K562 (cell line): ENCODE results near the gene NABP1. TPM values are rescaled to one million over a fixed set of nuclear protein-coding genes. Genes with fewer than 3 reads are reported as not detected.

ENCODE experiments used
- ATAC-seq: fragments of 200-7000 bp; cut with Tn5 transposase; 3 replicates; pipeline ENCODE4 v1.9.1; 2020; ENCODE audit warnings: moderate library complexity
- BruUV-seq: library from RNA; stranded (reverse); fragments of 400-500 nt; replicated peaks from 2 replicates; lab custom pipeline; 2021; lab: Mats Ljungman, UMichigan
- CTCF ChIA-PET: fragments of 300-600 bp; formaldehyde crosslinking; extraction: SDS; loops from one replicate; lab custom pipeline; 2021; ENCODE audit warnings: low intra/inter-chr PET ratio; lab: Yijun Ruan, JAX
- POLR2A ChIA-PET: fragments of 300-600, 350-650 bp; sonication (Branson Sonifier 250); formaldehyde crosslinking; extraction: SDS; loops from one replicate; lab custom pipeline; 2021; ENCODE audit warnings: antibody characterized with exemption, inconsistent platforms; lab: Yijun Ruan, JAX
- DNase-seq, 4 experiments: peaks; one replicate each; pipeline versions ENCODE4 v3.0.0 to v3.0.0-alpha.2; 2011 to 2018; ENCODE audit warnings: low spot score in 3 of 4, mixed read lengths in 3 of 4; ENCODE audit errors: extremely low read depth in 1 of 4
- FAIRE-seq: peaks from 2 replicates; lab custom pipeline; 2011; peaks lifted over from hg19 to GRCh38; lab: Jason Lieb, UNC
- H2AFZ ChIP-seq: 2 replicates; pipeline ENCODE4 v1.6.0; 2011; ENCODE audit warnings: low read depth, low read length, control low read depth, inconsistent platforms
- H3K27ac ChIP-seq: fragments of 200-600 bp; 3 replicates; pipeline ENCODE4 v1.8.0; 2011; ENCODE audit warnings: low read depth, mild to moderate bottlenecking, control low read depth, inconsistent platforms, low read length, moderate library complexity, mixed read lengths; ENCODE audit errors: extremely low read depth
- H3K27me3 ChIP-seq, 2 experiments: fragments of 300-600 bp in 1 of 2; 2 replicates in 1 of 2; 3 replicates in 1 of 2; pipeline versions ENCODE4 v1.6.0 to v1.8.0; 2011; ENCODE audit warnings: inconsistent platforms in 2 of 2, low read length in 2 of 2, mild to moderate bottlenecking in 1 of 2, mixed read lengths in 1 of 2, moderate library complexity in 1 of 2; ENCODE audit not compliant: control insufficient read depth in 2 of 2, insufficient read depth in 2 of 2
- H3K36me3 ChIP-seq: fragments of 300-600 bp; 3 replicates; pipeline ENCODE4 v1.8.0; 2011; ENCODE audit warnings: mild to moderate bottlenecking, low read length, inconsistent platforms; ENCODE audit not compliant: control insufficient read depth, insufficient read depth
- H3K4me1 ChIP-seq, 2 experiments: fragments of 200-600 bp in 1 of 2; replicated peaks in 1 of 2; 2 replicates in 1 of 2; 3 replicates in 1 of 2; pipeline versions ENCODE4 v1.5.1 to v1.8.0; 2011; ENCODE audit warnings: inconsistent platforms in 2 of 2, low read length in 2 of 2, mild to moderate bottlenecking in 1 of 2, mixed read lengths in 1 of 2, moderate library complexity in 1 of 2; ENCODE audit not compliant: control insufficient read depth in 2 of 2, insufficient read depth in 2 of 2
- H3K4me2 ChIP-seq: 2 replicates; pipeline ENCODE4 v1.6.1; 2011; ENCODE audit warnings: low read length, control low read depth, inconsistent platforms, mixed read lengths; ENCODE audit not compliant: insufficient read depth
- H3K4me3 ChIP-seq: fragments of 200-600 bp; sonication (generic), shearing (Covaris generic); 2 replicates; pipeline ENCODE4 v1.5.1; 2016; ENCODE audit warnings: control low read depth, inconsistent platforms
- H3K79me2 ChIP-seq: fragments of 200-600 bp; 3 replicates; pipeline ENCODE4 v1.8.0; 2011; ENCODE audit warnings: low read length, inconsistent platforms; ENCODE audit not compliant: control insufficient read depth, insufficient read depth
- H3K9ac ChIP-seq, 2 experiments: 2 replicates each; pipeline versions ENCODE4 v1.6.0 to v1.6.1; 2011; ENCODE audit warnings: low read depth in 2 of 2, low read length in 2 of 2, control low read depth in 1 of 2, inconsistent platforms in 1 of 2, mild to moderate bottlenecking in 1 of 2, mixed read lengths in 1 of 2; ENCODE audit not compliant: insufficient read depth in 1 of 2
- H3K9me1 ChIP-seq: one replicate; pipeline ENCODE4 v1.6.0; 2011; ENCODE audit warnings: inconsistent platforms, mild to moderate bottlenecking, low read length, moderate library complexity; ENCODE audit not compliant: control insufficient read depth, insufficient read depth
- H3K9me3 ChIP-seq: replicated peaks from 2 replicates; pipeline ENCODE4 v1.5.1; 2011; ENCODE audit warnings: low read depth, low read length, inconsistent platforms; ENCODE audit not compliant: control insufficient read depth, insufficient read depth
- H4K20me1 ChIP-seq: replicated peaks from 2 replicates; pipeline ENCODE4 v1.6.1; 2011; ENCODE audit warnings: low read length, inconsistent platforms, mixed read lengths; ENCODE audit not compliant: control insufficient read depth, insufficient read depth
- BCLAF1 ChIP-seq, 2 experiments: fragments of 450-650 bp in 1 of 2; IDR thresholded peaks; 2 replicates each; pipeline ENCODE4 v1.6.1; 2011 to 2017; ENCODE audit warnings: low read depth in 2 of 2, antibody characterized with exemption in 1 of 2, borderline replicate concordance in 1 of 2, low read length in 1 of 2, mild to moderate bottlenecking in 1 of 2, mixed read lengths in 1 of 2; ENCODE audit not compliant: control insufficient read depth in 1 of 2
- FOXK2 ChIP-seq, 2 experiments: fragments of 450-650 bp; IDR thresholded peaks in 1 of 2; conservative IDR thresholded peaks in 1 of 2; 2 replicates each; pipeline ENCODE4 v1.6.1; 2016; ENCODE audit warnings: low read depth in 2 of 2, mild to moderate bottlenecking in 1 of 2
- GTF2F1 ChIP-seq: IDR thresholded peaks from 2 replicates; pipeline ENCODE4 v1.6.1; 2011; ENCODE audit warnings: low read depth, low read length, improper control_type of control experiment
- JUN ChIP-seq, 2 experiments: sonication (generic) in 1 of 2; formaldehyde crosslinking in 1 of 2; IDR thresholded peaks; 2 replicates each; pipeline versions ENCODE4 v1.6.1 to v1.8.0; 2012 to 2022; ENCODE audit warnings: borderline replicate concordance in 2 of 2, mild to moderate bottlenecking in 2 of 2, improper control_type of control experiment in 1 of 2, low read depth in 1 of 2, low read length in 1 of 2, missing genetic modification reagents in 1 of 2
- NCOA4 ChIP-seq: fragments of 450-650 bp; IDR thresholded peaks from 2 replicates; pipeline ENCODE4 v1.6.1; 2018; ENCODE audit warnings: mild to moderate bottlenecking; ENCODE audit not compliant: partially characterized antibody
- SMAD2 ChIP-seq: fragments of 150-350 bp; IDR thresholded peaks from 2 replicates; pipeline ENCODE4 v1.6.1; 2014; ENCODE audit warnings: low read depth, mild to moderate bottlenecking, low read length
- ZBTB34 ChIP-seq: fragments of 250-450 bp; sonication (Bioruptor Pico); IDR thresholded peaks from 2 replicates; pipeline ENCODE4 v1.8.0; 2021; ENCODE audit warnings: mild to moderate bottlenecking, moderate library complexity
- ZNF445 ChIP-seq: fragments of 250-450 bp; sonication (Bioruptor Pico); IDR thresholded peaks from 2 replicates; pipeline ENCODE4 v1.4.0; 2020; ENCODE audit warnings: low read depth, mild to moderate bottlenecking, moderate library complexity
- WGBS: fragments of 100-300 bp; shearing (Covaris generic); methylation state at CpG from one replicate; pipeline ENCODE4 v1.1.6; 2016; ENCODE audit warnings: low coverage, mixed read lengths; ENCODE audit not compliant: insufficient coverage; ENCODE audit errors: missing lambda C conversion rate; 5-methylcytosine and 5-hydroxymethylcytosine counted together
- in situ Hi-C: fragments of 300-500 bp; cut with MboI; formaldehyde crosslinking; loops from 4 replicates; pipeline ENCODE4 v1.15.0; 2018; ENCODE audit warnings: inconsistent platforms, mixed read lengths
- intact Hi-C: fragments of 100-400 bp; cut with micrococcal nuclease; formaldehyde crosslinking; loops from 2 replicates; pipeline ENCODE4 v1.14.2; 2022
- polyA plus RNA-seq, 8 experiments: library from polyadenylated mRNA; depleted of rRNA in 4 of 8; stranded (reverse) in 5 of 8; unstranded in 3 of 8; fragments of >200 nt; fragmentation: Nextera tagmentation in 2 of 8; fragmentation: Illumina TruSeq in 1 of 8; extraction: Ambion mirVana in 2 of 8; extraction: Trizol in 1 of 8; gene quantifications; 2 replicates each; pipeline versions ENCODE4 v1.2.1 to v1.2.3, GENCODE V29; 2011 to 2014; ENCODE audit warnings: inconsistent platforms in 1 of 8, missing spikeins in 1 of 8
- total RNA-seq, 7 experiments: library from RNA; depleted of rRNA in 6 of 7; stranded (reverse); fragments of >200 nt in 6 of 7; fragmentation: Illumina TruSeq in 2 of 7; extraction: Trizol in 2 of 7; gene quantifications; 2 replicates each; pipeline versions ENCODE4 v1.2.1 to v1.2.3, GENCODE V29; 2011 to 2021; ENCODE audit warnings: low replicate concordance in 1 of 7
- TF ChIP-seq, protein P1 (sequence below): fragments of 200-800 bp; sonication (Bioruptor generic); IDR thresholded peaks from 2 replicates; pipeline ENCODE4 v1.6.1; 2017; ENCODE audit warnings: missing genetic modification characterization, missing compliant biosample characterization
- TF ChIP-seq, protein P2 (sequence below): fragments of 250-450 bp; sonication (Bioruptor Pico); IDR thresholded peaks from 2 replicates; pipeline ENCODE4 v1.4.0; 2020; ENCODE audit warnings: mild to moderate bottlenecking, moderate library complexity, borderline replicate concordance
- TF ChIP-seq, protein P3 (sequence below): sonication (generic); formaldehyde crosslinking; IDR thresholded peaks from 2 replicates; pipeline ENCODE4 v1.8.0; 2022; ENCODE audit warnings: missing genetic modification reagents, mild to moderate bottlenecking, borderline replicate concordance

Gene NABP1
- total and polyA plus RNA-seq, 9 of the 15 experiments (the other 6 are each of a cell fraction or from before 2014, with no cell fraction given), result 12.8 to 44.0 (median 20.2) TPM

DNA sequence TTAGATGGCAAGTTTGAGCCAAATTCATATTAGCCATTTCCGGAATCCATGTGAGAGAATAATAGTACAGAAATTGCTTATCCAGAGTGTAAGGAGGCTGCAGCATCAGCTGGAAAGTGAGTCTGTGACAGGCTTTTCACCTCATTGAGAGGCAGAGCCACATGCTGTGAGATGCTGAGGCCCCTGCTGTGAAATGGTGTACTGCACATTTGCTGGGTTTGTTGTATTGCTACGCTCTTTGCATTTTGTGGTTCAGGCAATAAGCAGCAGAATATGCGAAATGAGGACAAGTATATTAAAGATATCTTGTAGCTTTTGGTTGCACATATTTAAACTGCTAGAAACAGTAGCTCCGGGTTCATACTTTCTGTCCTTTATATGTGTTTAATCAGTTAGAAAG lies 37.0 kb downstream of the NABP1 start:
- Histone ChIP-seq H3K9me3 (no peaks in the 10 kb centered on the region), H4K20me1 (no peaks in the 10 kb centered on the region), H3K9me1 (no peaks in the 10 kb centered on the region), H3K79me2 (no peaks in the 10 kb centered on the region), H2AFZ (no peak overlapping the region), H3K9ac (no peak overlapping the region), H3K27me3 (no peaks in the 10 kb centered on the region), H3K4me1 (peaks cover 0 to 2% of the 10 kb centered on the region in 2 experiments; a peak in 2 of 5 replicates), H3K4me2 (no peak overlapping the region), H3K27ac (no peak overlapping the region), H3K36me3 (no peaks in the 10 kb centered on the region), H3K4me3 (no peak overlapping the region)
- intact Hi-C loops (no loop called here), in situ Hi-C loops (no loop called here)
- no peak for FAIRE-seq
- DNase-seq, result no peak
- no peak for ATAC-seq
- POLR2A ChIA-PET, result interaction anchor here (0.8 kb wide), 1 partner anchor 11 kb away, joined by 3 read pairs; no protein-coding TSS in a partner anchor
- no TSS peak for BruUV-seq
- CTCF ChIA-PET, result no interaction called here
- 23% methylated on average over 3 of the region's 4 CpGs for whole genome bisulfite sequencing
- TF ChIP-seq ZBTB34 (no peak), BCLAF1 (IDR thresholded peaks at IDR 0.05; ENCODE audit: borderline replicate concordance in 1 of 2, control insufficient read depth in 1 of 2, low read depth in 2 of 2, low read length in 1 of 2) (no peak), FOXK2 (conservative IDR thresholded peaks at IDR 0.05 in 1 of 2, IDR thresholded peaks at IDR 0.05 in 1 of 2; ENCODE audit: low read depth in 2 of 2) (no peak), GTF2F1 (no peak), SMAD2 (no peak), ZNF445 (CRISPR knock-in tag) (no peak), JUN (IDR thresholded peaks at IDR 0.05; ENCODE audit: borderline replicate concordance, low read depth, low read length) (no peak), JUN (CRISPR knock-in tag; IDR thresholded peaks at IDR 0.05; ENCODE audit: borderline replicate concordance) (no peak), NCOA4 (no peak)
- TF ChIP-seq, protein P1, sequence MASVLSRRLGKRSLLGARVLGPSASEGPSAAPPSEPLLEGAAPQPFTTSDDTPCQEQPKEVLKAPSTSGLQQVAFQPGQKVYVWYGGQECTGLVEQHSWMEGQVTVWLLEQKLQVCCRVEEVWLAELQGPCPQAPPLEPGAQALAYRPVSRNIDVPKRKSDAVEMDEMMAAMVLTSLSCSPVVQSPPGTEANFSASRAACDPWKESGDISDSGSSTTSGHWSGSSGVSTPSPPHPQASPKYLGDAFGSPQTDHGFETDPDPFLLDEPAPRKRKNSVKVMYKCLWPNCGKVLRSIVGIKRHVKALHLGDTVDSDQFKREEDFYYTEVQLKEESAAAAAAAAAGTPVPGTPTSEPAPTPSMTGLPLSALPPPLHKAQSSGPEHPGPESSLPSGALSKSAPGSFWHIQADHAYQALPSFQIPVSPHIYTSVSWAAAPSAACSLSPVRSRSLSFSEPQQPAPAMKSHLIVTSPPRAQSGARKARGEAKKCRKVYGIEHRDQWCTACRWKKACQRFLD (CRISPR knock-in tag), result no peak
- TF ChIP-seq, protein P2, sequence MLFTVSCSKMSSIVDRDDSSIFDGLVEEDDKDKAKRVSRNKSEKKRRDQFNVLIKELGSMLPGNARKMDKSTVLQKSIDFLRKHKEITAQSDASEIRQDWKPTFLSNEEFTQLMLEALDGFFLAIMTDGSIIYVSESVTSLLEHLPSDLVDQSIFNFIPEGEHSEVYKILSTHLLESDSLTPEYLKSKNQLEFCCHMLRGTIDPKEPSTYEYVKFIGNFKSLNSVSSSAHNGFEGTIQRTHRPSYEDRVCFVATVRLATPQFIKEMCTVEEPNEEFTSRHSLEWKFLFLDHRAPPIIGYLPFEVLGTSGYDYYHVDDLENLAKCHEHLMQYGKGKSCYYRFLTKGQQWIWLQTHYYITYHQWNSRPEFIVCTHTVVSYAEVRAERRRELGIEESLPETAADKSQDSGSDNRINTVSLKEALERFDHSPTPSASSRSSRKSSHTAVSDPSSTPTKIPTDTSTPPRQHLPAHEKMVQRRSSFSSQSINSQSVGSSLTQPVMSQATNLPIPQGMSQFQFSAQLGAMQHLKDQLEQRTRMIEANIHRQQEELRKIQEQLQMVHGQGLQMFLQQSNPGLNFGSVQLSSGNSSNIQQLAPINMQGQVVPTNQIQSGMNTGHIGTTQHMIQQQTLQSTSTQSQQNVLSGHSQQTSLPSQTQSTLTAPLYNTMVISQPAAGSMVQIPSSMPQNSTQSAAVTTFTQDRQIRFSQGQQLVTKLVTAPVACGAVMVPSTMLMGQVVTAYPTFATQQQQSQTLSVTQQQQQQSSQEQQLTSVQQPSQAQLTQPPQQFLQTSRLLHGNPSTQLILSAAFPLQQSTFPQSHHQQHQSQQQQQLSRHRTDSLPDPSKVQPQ, result no peak
- TF ChIP-seq, protein P3, sequence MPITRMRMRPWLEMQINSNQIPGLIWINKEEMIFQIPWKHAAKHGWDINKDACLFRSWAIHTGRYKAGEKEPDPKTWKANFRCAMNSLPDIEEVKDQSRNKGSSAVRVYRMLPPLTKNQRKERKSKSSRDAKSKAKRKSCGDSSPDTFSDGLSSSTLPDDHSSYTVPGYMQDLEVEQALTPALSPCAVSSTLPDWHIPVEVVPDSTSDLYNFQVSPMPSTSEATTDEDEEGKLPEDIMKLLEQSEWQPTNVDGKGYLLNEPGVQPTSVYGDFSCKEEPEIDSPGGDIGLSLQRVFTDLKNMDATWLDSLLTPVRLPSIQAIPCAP (CRISPR knock-in tag), result no peak
